Measurements from ENCODE around the gene LIME1. TPM values are rescaled to one million over a fixed set of nuclear protein-coding genes. Genes with fewer than 3 reads are reported as not detected.
A peak's percentile ranks its signal among the peaks of the same experiment; 100 is the strongest.
"Not testable (repeated sequence)": the region's sequence is repeated elsewhere in the genome, so short reads cannot be mapped to it uniquely, and the experiment has no call there.

The LIME1 gene
- total RNA-seq, 1 experiment from 2014 or later = 7.7 TPM

DNA sequence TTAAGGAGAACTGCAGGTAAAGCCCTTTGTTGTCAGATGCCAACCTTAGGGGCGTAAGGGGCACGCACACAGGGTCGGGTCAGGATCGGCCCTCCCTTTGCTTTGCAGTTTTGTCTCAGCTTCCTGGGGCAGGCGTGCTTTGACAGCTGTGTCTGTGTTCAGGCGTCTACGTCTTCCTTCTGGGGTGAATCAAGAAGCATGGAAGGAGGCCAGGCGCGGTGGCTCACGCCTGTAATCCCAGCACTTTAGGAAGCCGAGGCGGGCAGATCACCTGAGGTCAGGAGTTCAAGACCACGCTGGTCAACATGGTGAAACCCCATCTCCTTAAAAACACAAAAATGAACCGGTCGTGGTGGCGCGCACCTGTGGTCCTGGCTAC, 27.3 kb upstream of the LIME1 start:
- Histone ChIP-seq H3K36me3 (replicated peaks; ENCODE audit: control insufficient read depth, insufficient read depth, low read length) (peaks cover 25% of the 10 kb centered on the region), H3K4me3 (ENCODE audit: insufficient read depth, low read depth, low read length) (no peak overlapping the region), H3K27me3 (ENCODE audit: control insufficient read depth, insufficient read depth, low read length) (no peaks in the 10 kb centered on the region)
- no peak for DNase-seq

- no peak for DNase-seq
- H3K4me3 ChIP-seq (ENCODE audit: insufficient read depth, low read depth, low read length) = no peak overlapping the region
- no peaks in the 10 kb centered on the region for H3K27me3 ChIP-seq (ENCODE audit: control insufficient read depth, insufficient read depth, low read length)
- H3K36me3 ChIP-seq (replicated peaks; ENCODE audit: control insufficient read depth, insufficient read depth, low read length) = peaks cover 12% of the 10 kb centered on the region
Measured at GRCh38 chr20:63711085-63711645, 25.3 kb upstream of the LIME1 start.

- DNase-seq = no peak
- Histone ChIP-seq H3K4me3 (ENCODE audit: insufficient read depth, low read depth, low read length) (no peak overlapping the region), H3K27me3 (ENCODE audit: control insufficient read depth, insufficient read depth, low read length) (no peaks in the 10 kb centered on the region), H3K36me3 (replicated peaks; ENCODE audit: control insufficient read depth, insufficient read depth, low read length) (peaks cover 9% of the 10 kb centered on the region)
Measured at GRCh38 chr20:63712191-63712590, 24.3 kb upstream of the LIME1 start.

- H3K36me3 ChIP-seq (replicated peaks; ENCODE audit: control insufficient read depth, insufficient read depth, low read length) = peaks cover 9% of the 10 kb centered on the region
- H3K27me3 ChIP-seq (ENCODE audit: control insufficient read depth, insufficient read depth, low read length) = no peaks in the 10 kb centered on the region
- no peak for DNase-seq
- H3K4me3 ChIP-seq (ENCODE audit: insufficient read depth, low read depth, low read length) = no peak overlapping the region
Measured at GRCh38 chr20:63714858-63715257, 21.6 kb upstream of the LIME1 start.

DNA sequence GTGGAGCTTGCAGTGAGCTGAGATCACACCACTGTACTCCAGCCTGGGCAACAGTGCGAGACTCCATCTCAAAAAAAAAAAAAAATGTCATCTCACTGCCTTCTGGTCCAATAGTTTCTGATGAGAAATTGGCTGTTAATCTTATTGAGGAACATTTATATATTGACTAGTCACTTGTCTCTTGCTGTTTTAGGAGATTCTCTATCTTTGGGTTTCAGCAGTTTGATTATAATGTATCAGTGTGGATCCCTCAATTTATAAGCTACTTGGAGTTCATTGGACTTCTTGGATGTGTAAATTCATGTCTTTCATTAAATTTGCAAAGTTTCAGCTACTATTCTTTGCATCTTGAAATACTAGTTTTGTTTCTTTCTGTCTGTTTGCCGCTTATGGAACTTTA, 17.5 kb upstream of the LIME1 start:
- no peaks in the 10 kb centered on the region for H3K27me3 ChIP-seq (ENCODE audit: control insufficient read depth, insufficient read depth, low read length)
- DNase-seq = no peak
- no peak overlapping the region for H3K4me3 ChIP-seq (ENCODE audit: insufficient read depth, low read depth, low read length)
- H3K36me3 ChIP-seq (replicated peaks; ENCODE audit: control insufficient read depth, insufficient read depth, low read length) = peaks cover 4% of the 10 kb centered on the region

DNA sequence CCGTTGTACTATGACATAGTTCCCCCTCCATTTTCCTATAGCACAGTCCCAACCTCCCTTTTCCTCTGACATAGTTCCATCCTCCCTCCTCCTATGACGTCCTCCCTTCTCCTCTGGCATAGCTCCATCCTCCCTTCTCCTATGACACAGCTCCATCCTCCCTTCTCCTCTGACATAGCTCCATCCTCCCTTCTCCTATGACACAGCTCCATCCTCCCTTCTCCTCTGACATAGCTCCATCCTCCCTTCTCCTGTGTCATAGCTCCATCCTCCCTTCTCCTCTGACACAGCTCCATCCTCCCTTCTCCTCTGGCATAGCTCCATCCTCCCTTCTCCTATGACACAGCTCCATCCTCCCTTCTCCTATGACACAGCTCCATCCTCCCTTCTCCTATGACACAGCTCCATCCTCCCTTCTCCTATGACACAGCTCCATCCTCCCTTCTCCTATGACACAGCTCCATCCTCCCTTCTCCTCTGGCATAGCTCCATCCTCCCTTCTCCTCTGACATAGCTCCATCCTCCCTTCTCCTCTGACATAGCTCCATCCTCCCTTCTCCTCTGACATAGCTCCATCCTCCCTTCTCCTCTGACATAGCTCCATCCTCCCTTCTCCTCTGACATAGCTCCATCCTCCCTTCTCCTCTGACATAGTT, 13.4 kb upstream of the LIME1 start:
- not testable (repeated sequence) for DNase-seq; H3K27me3 ChIP-seq (ENCODE audit: control insufficient read depth, insufficient read depth, low read length); H3K4me3 ChIP-seq (ENCODE audit: insufficient read depth, low read depth, low read length); H3K36me3 ChIP-seq (replicated peaks; ENCODE audit: control insufficient read depth, insufficient read depth, low read length)

DNA sequence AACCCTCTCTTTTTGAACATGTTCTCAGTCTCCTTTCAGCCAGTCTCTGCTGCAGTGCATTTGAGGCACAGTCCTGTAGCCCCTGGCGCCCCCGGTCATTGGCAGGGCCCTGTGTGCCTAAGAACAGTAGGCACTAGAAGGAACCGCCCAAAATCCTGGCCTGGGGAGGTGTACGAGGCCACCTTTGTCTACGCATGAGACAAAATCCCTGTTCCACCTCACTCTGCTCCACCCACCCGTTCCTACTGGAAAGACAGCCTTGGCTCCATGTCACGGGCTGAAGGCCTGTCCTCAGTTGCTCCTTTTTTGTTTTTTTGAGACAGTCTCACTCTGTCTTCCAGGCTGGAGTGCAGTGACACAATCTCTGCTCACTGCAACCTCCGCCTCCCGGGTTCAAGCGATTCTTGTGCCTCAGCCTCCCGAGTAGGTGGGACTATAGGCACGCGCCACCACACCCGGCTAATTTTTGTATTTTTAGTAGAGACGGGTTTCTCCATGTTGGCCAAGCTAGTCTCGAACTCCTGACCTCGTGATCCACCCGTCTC, 6.2 kb upstream of the LIME1 start:
- H3K27me3 ChIP-seq (ENCODE audit: control insufficient read depth, insufficient read depth, low read length); H3K4me3 ChIP-seq (ENCODE audit: insufficient read depth, low read depth, low read length); H3K36me3 ChIP-seq (replicated peaks; ENCODE audit: control insufficient read depth, insufficient read depth, low read length); DNase-seq: not testable (repeated sequence)

DNA sequence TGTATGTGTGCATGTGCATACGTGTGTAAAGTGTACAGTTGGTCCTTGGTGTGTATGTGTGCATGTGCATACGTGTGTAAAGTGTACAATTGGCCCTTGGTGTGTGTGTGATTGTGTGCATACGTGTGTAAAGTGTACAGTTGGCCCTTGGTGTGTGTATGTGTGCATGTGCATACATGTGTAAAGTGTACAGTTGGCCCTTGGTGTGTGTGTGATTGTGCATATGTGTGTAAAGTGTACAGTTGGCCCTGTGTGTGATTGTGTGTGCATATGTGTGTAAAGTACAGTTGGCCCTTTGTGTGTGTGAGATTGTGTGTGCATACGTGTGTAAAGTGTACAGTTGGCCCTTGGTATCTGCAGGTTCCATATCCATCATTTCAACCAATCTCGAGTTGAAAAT, 5.1 kb upstream of the LIME1 start:
- DNase-seq = no peak
- H3K27me3 ChIP-seq (ENCODE audit: control insufficient read depth, insufficient read depth, low read length) = no peaks in the 10 kb centered on the region
- peaks cover 4% of the 10 kb centered on the region for H3K36me3 ChIP-seq (replicated peaks; ENCODE audit: control insufficient read depth, insufficient read depth, low read length)
- no peak overlapping the region for H3K4me3 ChIP-seq (ENCODE audit: insufficient read depth, low read depth, low read length)

DNA sequence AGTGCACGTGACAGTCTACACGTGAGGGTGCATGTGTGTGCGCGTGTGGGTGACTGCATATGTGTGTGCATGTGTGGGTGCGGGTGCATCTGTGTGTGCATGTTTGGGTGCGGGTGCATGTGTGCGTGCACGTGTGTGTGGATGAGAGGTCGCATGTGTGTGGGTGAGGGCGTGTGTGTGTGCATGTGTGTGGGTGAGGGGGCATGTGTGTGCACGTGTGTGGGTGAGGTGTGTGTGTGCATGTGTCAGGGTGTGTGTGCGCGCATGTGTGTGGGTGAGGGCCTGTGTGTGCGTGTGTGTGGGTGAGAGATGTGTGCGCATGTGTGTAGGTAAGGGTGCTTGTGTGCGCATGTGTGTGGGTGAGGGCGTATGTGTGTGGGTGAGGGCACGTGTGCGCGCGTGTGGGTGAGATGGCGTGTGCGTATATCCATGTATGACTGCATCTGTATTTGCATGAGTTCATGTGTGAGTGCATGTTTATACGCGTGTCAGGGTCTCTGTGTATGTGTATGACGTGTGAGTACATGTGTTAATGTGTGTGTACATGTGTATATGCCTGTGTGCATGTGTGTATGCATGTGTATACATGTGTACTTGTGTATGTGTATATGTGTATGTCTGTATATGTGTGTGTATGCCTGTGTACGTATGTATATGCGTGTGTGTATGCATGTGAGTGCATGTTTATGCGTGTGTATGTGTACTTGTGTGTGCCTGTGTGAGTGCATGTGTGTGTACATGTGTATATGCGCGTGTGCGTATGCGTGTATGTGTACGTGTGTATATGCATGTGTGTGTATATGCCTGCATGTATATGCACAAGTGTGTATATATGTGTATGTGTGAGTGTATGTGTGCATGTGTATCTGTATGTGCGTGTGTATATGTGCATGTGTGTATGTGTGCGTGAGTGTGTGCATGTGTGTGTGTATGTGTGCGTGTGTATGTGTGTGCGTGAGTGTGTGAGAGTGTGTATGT, 4.1 kb upstream of the LIME1 start:
- peaks cover 4% of the 10 kb centered on the region for H3K36me3 ChIP-seq (replicated peaks; ENCODE audit: control insufficient read depth, insufficient read depth, low read length)
- no peak for DNase-seq
- no peaks in the 10 kb centered on the region for H3K27me3 ChIP-seq (ENCODE audit: control insufficient read depth, insufficient read depth, low read length)
- no peak overlapping the region for H3K4me3 ChIP-seq (ENCODE audit: insufficient read depth, low read depth, low read length)

DNA sequence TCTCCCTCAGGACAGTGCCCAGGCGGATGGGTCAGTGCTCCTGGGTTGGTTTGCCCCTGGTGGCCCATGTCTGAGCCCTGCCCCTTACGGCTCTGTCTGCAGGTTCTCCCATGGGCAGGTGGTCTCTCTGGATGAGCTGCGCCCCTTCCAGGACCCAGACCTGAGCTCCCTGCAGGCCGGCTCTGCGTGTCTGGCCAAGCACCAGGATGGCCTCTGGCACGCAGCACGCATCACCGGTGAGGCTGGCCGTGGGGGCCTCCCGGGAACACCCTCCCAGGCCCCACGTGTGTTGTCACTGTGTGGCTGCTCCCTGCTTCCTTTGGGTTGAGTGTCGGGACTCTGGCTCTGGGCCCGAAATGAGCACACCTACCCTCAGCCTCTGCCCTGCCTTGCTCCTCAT, 3.3 kb upstream of the LIME1 start:
- peaks cover 4% of the 10 kb centered on the region for H3K36me3 ChIP-seq (replicated peaks; ENCODE audit: control insufficient read depth, insufficient read depth, low read length)
- no peaks in the 10 kb centered on the region for H3K27me3 ChIP-seq (ENCODE audit: control insufficient read depth, insufficient read depth, low read length)
- peak; percentile 42 for DNase-seq
- H3K4me3 ChIP-seq (ENCODE audit: insufficient read depth, low read depth, low read length) = no peak overlapping the region

- Histone ChIP-seq H3K36me3 (replicated peaks; ENCODE audit: control insufficient read depth, insufficient read depth, low read length) (peaks cover 4% of the 10 kb centered on the region), H3K27me3 (ENCODE audit: control insufficient read depth, insufficient read depth, low read length) (0 out of 2 replicates have a peak, but pooled peaks cover 2% of the 10 kb centered on the region), H3K4me3 (ENCODE audit: insufficient read depth, low read depth, low read length) (no peak overlapping the region)
- DNase-seq = peak; percentile 28
Measured at GRCh38 chr20:63733579-63734081, 2.8 kb upstream of the LIME1 start.

- 0 out of 2 replicates have a peak, but pooled peaks cover 2% of the 10 kb centered on the region for H3K27me3 ChIP-seq (ENCODE audit: control insufficient read depth, insufficient read depth, low read length)
- peaks cover 4% of the 10 kb centered on the region for H3K36me3 ChIP-seq (replicated peaks; ENCODE audit: control insufficient read depth, insufficient read depth, low read length)
- H3K4me3 ChIP-seq (ENCODE audit: insufficient read depth, low read depth, low read length) = no peak overlapping the region
- DNase-seq = peak; percentile 36
Measured at GRCh38 chr20:63734111-63734945, 2.1 kb upstream of the LIME1 start.

- peak; percentile 53 for DNase-seq
- H3K4me3 ChIP-seq (ENCODE audit: insufficient read depth, low read depth, low read length) = no peak overlapping the region
- 0 out of 2 replicates have a peak, but pooled peaks cover 2% of the 10 kb centered on the region for H3K27me3 ChIP-seq (ENCODE audit: control insufficient read depth, insufficient read depth, low read length)
Measured at GRCh38 chr20:63734946-63735858, 1.3 kb upstream of the LIME1 start.

More at GRCh38 chr20:63734946-63735858, 1.3 kb upstream of the LIME1 start:
- H3K36me3 ChIP-seq (replicated peaks; ENCODE audit: control insufficient read depth, insufficient read depth, low read length) = peaks cover 4% of the 10 kb centered on the region

Data from H7 (cell line).